ES-I3 (cell line): ENCODE measurements around the gene MDGA2.

Experiments
- H3K36me3 ChIP-seq: 2 replicates; pipeline ENCODE4 v1.6.1; 2013; ENCODE audit warnings: mild to moderate bottlenecking, low read length, control low read depth, moderate library complexity; ENCODE audit not compliant: insufficient read depth
- H3K4me1 ChIP-seq: 2 replicates; pipeline ENCODE4 v1.6.1; 2013; ENCODE audit warnings: mild to moderate bottlenecking, control low read depth, low read length; ENCODE audit not compliant: insufficient read depth
- H3K9ac ChIP-seq: 2 replicates; pipeline ENCODE4 v1.6.1; 2013; ENCODE audit warnings: low read depth, mild to moderate bottlenecking, low read length, moderate library complexity
- H3K9me3 ChIP-seq: 2 replicates; pipeline ENCODE4 v1.6.1; 2013; ENCODE audit warnings: mild to moderate bottlenecking, low read length, moderate library complexity; ENCODE audit not compliant: control insufficient read depth, insufficient read depth

MDGA2 gene

DNA sequence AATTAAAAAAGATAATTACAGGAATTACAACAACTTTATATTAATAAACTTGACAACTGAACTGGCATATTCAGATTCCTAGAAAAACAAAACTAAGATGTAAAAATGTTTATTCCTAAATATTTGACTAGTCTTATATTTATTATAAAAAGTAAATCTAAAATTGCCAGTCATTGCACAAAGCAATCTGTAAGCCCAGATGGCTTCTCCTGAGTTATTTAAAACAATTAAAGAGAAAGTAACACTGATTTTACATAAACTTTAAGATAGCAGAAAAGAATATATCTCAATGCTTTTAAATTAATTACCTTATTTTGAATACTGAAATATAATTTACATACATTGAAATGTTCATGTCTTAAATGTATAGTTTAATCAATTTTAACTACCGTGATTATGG lies 589.7 kb downstream of the MDGA2 start:
- Histone ChIP-seq H3K9me3 (no peaks in the 10 kb centered on the region), H3K4me1 (no peaks in the 10 kb centered on the region), H3K9ac (no peak overlapping the region), H3K36me3 (no peaks in the 10 kb centered on the region)

GRCh38 chr14:47065326-47065725 lies 610.1 kb downstream of the MDGA2 start:
- H3K9me3 ChIP-seq = no peaks in the 10 kb centered on the region
- no peaks in the 10 kb centered on the region for H3K4me1 ChIP-seq
- H3K36me3 ChIP-seq = no peaks in the 10 kb centered on the region
- H3K9ac ChIP-seq = no peak overlapping the region

DNA sequence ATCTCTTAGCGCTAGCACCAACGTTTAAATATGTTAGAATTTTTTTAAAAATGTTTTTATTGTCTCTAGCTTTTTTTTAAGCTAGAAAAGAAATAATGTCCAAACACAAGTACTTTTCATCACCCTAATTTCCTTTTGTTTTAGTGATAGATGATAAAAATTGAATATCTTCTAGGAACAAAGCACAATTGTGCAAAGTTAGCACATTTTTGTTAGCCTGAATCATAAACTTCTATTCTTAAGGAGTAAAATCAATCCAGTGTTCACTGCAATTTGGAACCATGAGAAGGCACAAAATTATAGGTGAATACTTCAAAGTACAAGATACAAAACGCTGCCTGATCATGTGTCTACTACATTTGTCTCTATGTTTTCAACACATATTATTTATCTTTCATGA lies 615.4 kb downstream of the MDGA2 start:
- no peaks in the 10 kb centered on the region for H3K4me1 ChIP-seq
- H3K9me3 ChIP-seq = no peaks in the 10 kb centered on the region
- H3K9ac ChIP-seq = no peak overlapping the region
- H3K36me3 ChIP-seq = no peaks in the 10 kb centered on the region

DNA sequence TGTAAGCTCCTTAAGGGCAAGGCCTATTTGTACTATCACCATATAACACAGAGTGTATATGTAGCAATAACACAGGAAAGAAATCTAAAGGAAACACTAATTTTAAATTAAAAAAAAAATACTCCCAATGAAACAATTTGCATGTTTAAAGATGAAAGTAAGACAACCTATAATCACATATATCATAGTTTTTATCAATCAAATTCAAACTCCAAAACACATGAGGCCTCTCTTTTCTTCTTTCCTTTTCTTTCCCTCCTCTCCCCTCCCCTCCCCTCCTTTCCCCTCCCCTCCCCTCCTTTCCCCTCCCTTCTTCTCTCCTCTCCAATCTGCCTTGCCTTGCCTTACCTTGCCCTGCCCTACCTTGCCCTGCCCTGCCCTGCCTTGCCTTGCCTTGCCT lies 618.0 kb downstream of the MDGA2 start:
- Histone ChIP-seq H3K9me3 (no peaks in the 10 kb centered on the region), H3K36me3 (no peaks in the 10 kb centered on the region), H3K9ac (no peak overlapping the region), H3K4me1 (no peaks in the 10 kb centered on the region)

DNA sequence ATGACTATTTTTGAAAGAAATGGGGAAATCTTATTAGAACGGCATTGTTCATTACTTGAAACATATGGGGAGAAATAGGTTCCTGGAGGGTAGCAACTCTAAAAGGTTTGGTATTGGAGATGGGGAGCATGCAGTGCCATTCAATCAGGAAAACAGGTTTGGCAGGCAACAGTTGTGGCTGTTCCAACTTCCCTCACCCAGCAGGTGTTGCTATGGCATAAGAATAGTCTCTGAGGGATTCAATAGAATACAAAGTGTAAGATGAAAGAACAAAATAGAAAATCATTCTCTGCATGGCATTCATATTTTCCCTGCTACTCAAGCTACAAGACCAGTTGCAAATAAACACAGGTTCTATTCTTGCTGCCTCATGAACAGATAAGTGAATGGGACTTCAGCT lies 630.6 kb downstream of the MDGA2 start:
- peaks cover 6% of the 10 kb centered on the region for H3K4me1 ChIP-seq
- no peaks in the 10 kb centered on the region for H3K36me3 ChIP-seq
- H3K9me3 ChIP-seq = no peaks in the 10 kb centered on the region
- H3K9ac ChIP-seq = no peak overlapping the region

- Histone ChIP-seq H3K9me3 (no peaks in the 10 kb centered on the region), H3K9ac (no peak overlapping the region), H3K36me3 (no peaks in the 10 kb centered on the region), H3K4me1 (peaks cover 6% of the 10 kb centered on the region)
Measured at GRCh38 chr14:47040550-47040949, 634.9 kb downstream of the MDGA2 start.

DNA sequence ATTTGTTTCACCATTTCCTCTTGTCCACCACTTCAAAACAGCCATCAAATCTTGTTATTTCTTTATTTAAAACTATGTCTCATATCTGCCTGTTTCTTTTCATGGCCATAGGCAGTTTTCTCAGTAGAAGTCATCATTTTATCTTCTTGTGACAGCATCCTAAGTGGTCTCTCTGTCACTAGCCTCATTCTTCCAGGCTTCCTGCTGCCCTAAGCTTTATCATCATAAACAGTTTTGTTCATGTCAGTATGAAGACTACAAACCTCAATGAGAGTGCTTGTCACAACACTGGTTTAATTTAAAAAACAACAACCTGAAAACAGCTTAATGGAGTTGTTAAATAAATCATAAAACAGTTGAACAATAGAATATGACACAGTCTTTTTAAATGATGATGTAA lies 636.1 kb downstream of the MDGA2 start:
- Histone ChIP-seq H3K4me1 (peaks cover 6% of the 10 kb centered on the region), H3K36me3 (no peaks in the 10 kb centered on the region), H3K9ac (no peak overlapping the region), H3K9me3 (no peaks in the 10 kb centered on the region)

- H3K4me1 ChIP-seq = no peaks in the 10 kb centered on the region
Measured at GRCh38 chr14:47022721-47023120, 652.7 kb downstream of the MDGA2 start.

DNA sequence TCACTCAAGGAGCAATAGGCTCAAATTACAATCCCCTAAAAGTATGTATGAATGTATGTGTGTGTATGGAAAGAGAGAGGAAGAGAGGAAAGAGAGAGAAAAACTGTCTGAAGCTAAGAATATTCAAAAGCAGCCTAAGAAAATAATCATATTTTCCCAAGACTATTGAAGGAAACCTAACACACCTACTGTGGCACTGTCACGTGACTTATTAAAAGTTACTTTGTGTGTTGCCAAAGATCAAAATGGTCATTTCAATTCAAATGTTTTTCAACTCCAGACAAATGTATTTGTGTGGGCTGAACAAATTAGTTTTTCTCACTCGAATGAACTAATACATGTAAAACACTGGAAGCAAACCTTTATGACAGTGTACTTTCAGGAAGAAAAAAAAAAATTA lies 654.9 kb downstream of the MDGA2 start:
- no peaks in the 10 kb centered on the region for H3K4me1 ChIP-seq
- H3K9ac ChIP-seq = no peak overlapping the region
- H3K36me3 ChIP-seq = no peaks in the 10 kb centered on the region
- no peaks in the 10 kb centered on the region for H3K9me3 ChIP-seq

More at GRCh38 chr14:47022721-47023120, 652.7 kb downstream of the MDGA2 start:
- H3K9me3 ChIP-seq = no peaks in the 10 kb centered on the region
- H3K36me3 ChIP-seq = no peaks in the 10 kb centered on the region
- no peak overlapping the region for H3K9ac ChIP-seq

GRCh38 chr14:47012533-47013280 lies 662.7 kb downstream of the MDGA2 start:
- Histone ChIP-seq H3K9me3 (no peaks in the 10 kb centered on the region), H3K9ac (no peak overlapping the region), H3K36me3 (no peaks in the 10 kb centered on the region), H3K4me1 (peaks cover 7% of the 10 kb centered on the region; the same call in 1 of the 2 replicates)

DNA sequence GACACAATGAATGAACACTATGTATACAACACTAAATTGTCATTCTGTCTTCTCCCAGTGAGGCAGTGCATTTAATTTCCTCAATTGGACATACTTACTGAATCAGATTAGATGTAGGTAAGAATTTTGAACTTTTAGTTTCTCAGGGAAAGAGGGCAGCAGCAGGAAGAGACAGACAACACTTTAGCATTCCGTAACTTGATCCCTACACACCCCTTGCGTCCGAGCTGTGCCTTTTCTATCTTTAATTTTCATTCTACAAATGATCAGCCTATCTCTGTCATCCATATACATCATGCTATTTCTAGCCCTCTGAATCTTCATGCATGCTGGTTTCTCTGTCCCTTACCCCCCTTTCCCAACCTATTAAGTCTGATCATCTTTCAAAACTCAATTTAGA lies 665.8 kb downstream of the MDGA2 start:
- Histone ChIP-seq H3K36me3 (no peaks in the 10 kb centered on the region), H3K9ac (no peak overlapping the region), H3K4me1 (peaks cover 7% of the 10 kb centered on the region; the same call in 1 of the 2 replicates), H3K9me3 (no peaks in the 10 kb centered on the region)

DNA sequence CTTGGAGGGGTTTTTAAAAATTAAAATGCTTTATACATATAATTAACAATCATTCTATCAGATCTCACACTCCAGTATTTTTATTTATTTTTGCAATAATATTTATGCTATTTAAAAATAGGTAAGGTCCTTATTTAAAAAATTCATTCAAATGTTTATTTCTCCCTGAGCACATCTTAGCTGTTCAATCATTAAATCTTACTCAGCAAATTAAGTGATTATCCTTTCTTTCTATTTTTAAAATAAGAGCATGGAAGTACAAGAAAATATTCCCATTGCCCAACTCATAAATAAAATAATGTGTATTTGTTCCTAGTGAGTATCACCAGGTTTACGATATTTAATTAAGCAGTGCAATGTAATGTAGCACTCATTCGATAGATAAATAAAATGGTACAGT lies 666.7 kb downstream of the MDGA2 start:
- Histone ChIP-seq H3K4me1 (peaks cover 7% of the 10 kb centered on the region; the same call in 1 of the 2 replicates), H3K36me3 (no peaks in the 10 kb centered on the region), H3K9me3 (no peaks in the 10 kb centered on the region)

DNA sequence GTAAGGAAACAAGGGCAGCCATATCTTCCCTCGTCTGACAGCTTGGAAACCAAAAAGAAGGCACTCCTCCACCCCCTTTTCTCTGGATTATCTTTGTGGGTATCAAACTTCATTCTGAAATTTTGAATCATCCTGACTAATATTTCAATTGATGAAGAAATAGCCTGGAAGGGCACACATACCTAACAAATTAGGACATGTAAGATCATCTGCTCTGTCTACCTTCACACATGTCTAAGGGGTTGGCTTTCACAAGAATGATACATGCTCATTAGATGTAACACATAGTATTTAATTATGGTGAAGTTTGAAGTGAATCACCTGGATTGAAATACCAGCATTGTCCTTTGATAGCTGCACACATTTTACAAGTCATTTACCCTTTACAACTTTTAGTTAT lies 675.7 kb downstream of the MDGA2 start:
- Histone ChIP-seq H3K9ac (no peak overlapping the region), H3K9me3 (no peaks in the 10 kb centered on the region), H3K4me1 (no peaks in the 10 kb centered on the region), H3K36me3 (no peaks in the 10 kb centered on the region)

More for the DNA sequence above, 666.7 kb downstream of the MDGA2 start:
- no peak overlapping the region for H3K9ac ChIP-seq

GRCh38 chr14:46989566-46989965 lies 685.8 kb downstream of the MDGA2 start:
- H3K9me3 ChIP-seq = no peaks in the 10 kb centered on the region
- H3K36me3 ChIP-seq = no peaks in the 10 kb centered on the region
- H3K9ac ChIP-seq = no peak overlapping the region
- H3K4me1 ChIP-seq = peaks cover 4% of the 10 kb centered on the region; the same call in 1 of the 2 replicates

DNA sequence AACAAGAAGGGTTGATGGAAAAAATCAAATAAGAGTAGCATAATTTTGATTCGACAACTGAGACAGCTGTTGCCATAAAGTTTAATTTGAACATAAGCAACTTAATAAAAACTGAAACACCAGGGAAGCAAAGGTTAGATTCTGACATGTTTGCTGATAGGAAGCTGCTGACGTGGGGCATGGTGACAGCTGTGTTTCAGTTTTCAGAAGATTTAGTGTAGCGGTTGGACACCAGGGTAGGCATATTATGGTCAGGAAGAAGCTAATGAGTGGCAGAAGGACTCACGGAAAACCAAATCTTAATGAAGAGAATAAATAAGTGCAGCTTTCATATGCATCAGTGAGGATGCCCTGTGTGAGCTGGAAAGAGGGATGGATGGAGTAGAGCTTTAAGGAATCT lies 687.1 kb downstream of the MDGA2 start:
- no peaks in the 10 kb centered on the region for H3K9me3 ChIP-seq
- no peaks in the 10 kb centered on the region for H3K36me3 ChIP-seq
- H3K9ac ChIP-seq = no peak overlapping the region
- peaks cover 4% of the 10 kb centered on the region; the same call in 1 of the 2 replicates for H3K4me1 ChIP-seq
